AG20443 (cell line): ENCODE measurements around the gene OR8B12.
"Not testable (repeated sequence)": the region's sequence is repeated elsewhere in the genome, so short reads cannot be mapped to it uniquely, and the experiment has no call there.

ENCODE experiments used
- DNase-seq: peaks from one replicate; pipeline ENCODE4 v3.0.0; 2012; ENCODE audit warnings: low spot score, mixed read lengths

The OR8B12 gene

DNA sequence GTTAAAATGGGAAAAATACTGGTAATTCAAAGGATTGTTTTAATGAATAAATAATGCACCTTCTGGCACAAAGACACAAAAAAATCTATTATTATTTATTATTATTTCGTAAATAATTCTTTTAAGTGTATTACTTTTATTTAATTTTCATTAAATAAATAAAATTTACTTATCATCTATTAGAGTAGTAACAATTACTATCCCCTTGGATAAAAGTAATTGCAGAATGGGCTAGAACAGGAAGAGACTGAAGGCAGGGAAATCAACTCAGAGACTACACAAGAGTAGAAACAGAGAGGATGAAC is 23.0 kb downstream of the OR8B12 start:
- no peak for DNase-seq

DNA sequence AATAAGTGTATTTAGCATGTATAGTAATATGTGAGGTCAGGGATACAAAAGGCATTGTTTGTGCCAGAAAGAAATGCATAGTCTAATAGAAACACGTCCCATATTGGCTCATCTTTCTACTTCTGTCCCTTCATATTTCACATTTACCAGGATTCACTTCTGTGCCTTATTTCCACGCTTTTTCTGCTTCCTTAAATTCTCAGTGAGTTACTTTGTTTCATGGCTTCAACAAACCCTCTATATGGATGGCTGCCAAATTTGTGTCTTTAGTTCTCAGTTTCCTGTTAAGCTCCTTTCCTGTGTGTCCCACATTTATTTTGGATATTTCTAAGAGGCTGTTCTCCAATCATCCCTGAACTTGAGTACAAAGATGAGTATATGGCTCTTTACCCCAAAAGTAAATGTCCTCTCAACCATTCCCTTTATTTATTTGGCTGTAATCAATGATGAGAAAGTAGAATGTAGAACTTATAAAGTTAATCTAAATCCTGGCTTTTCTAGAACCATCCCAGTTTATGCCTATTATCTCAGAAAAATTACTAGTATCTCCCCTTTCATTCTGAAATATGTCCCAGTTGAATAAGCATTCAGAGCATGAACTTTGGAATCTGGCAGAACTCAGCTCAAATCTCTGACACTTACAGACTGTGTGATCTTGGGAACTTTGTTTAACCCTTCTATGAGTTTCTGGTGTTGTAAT is 23.5 kb downstream of the OR8B12 start:
- no peak for DNase-seq

DNA sequence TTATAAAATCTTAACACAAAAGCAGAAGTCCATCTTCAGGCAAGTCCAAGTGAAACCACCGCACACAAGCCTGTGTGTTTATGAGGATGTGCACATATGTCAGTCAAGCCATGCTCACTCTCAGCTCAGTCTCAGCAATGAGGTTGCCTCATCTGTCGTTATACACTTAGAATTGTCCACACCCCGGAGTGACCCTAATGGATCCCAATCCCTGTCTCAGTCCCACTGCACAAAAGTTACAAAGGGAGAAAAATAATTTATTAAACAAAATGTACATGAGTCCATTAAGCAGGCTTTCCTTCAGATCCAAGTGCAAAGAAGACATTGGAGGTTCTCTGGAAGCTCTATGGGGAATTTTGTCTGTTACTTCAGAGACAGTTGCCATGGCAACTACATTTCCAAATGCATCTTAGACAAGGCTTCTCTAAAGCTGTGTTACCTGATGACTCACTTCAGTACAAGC is 24.4 kb downstream of the OR8B12 start:
- no peak for DNase-seq

DNA sequence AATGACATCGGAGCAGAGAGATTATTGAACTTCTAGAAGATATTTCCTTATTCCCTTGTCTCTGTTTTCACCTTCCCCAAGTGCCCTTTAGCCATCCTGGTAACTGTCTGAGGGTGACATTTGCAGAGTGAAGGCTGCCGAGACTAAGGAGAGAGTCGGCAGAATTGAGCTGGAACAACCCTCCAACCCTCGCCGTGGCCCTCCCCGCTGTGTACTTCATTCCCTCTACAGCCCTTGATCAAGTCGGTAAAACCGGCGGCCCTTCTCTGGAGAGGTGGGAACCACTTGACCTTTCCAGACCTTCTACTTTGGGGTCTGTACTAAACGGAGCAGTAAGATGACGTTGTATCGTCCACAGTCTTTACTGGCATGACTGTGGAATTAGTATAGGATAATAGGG is 26.1 kb downstream of the OR8B12 start:
- no peak for DNase-seq

DNA sequence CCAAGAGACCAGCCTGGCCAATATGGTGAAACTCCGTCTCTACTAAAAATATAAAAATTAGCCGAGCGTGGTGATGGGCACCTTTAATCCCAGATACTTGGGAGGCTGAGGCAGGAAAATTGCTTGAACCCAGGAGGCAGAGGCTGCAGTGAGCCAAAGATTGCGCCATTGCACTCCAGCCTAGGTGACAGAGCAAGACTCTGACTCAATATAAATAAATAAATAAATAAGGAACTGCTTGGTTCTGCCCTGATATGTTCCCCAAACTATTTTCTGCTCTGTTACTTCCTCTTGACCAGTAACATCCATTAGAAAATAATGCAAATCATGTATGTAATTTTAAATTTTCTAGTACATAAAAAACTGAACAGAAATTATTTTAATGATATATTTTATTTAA is 28.8 kb downstream of the OR8B12 start:
- not testable (repeated sequence) for DNase-seq

DNA sequence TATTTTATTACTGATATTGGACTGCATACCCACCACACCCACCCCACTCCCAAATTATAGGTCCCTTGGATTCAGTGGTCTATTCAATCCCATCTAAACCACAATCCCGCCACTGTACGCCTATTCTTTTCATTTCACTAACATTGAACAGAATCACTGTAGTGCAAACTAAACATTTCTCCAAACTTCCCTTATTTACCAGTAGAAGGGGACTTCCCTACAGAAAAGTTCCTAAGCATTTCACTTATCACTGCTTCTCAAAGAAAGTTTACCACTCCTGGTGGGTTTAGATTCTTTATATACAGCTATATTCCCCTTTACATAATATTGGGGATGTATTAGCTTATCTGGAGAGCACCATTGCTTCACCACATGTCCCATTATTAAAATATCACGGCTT is 29.3 kb downstream of the OR8B12 start:
- no peak for DNase-seq

DNA sequence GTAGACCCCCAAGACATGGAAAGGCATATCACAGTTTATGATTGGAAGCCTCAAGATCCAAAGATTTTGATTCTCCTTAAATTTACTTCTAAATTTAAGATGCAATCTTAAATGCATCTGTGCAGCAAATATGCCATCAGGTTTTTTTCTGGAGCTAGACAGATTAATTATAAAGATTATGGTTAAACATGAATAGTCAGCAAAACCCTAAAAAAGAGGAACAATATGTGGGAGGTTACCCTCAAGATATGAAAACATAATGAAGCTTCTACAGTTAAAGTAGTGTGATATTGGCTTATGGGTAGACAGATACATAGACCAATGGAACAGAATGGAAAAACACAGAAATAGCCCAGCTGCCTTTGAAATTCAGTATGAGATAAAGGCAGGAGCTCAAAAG is 31.7 kb downstream of the OR8B12 start:
- no peak for DNase-seq

DNA sequence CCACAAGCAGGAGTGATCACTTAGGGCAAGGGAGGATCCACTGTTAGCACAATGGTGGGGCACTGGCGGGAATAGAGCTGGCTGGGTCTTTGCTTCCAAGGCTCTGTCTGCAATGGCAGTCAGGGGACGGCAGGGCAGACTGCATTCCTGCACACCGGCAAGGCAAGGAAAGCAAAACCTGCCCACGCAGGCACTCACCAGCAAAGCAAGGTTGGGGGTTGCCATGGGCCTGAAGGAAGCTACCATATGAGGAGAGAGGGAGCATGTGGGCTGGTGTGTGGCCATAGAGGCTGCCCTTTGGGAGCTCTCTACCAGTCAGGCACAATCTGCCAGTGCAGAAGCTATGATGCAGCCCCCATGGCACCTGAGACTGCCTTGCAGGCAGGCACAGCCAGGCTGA is 33.2 kb downstream of the OR8B12 start:
- no peak for DNase-seq

DNA sequence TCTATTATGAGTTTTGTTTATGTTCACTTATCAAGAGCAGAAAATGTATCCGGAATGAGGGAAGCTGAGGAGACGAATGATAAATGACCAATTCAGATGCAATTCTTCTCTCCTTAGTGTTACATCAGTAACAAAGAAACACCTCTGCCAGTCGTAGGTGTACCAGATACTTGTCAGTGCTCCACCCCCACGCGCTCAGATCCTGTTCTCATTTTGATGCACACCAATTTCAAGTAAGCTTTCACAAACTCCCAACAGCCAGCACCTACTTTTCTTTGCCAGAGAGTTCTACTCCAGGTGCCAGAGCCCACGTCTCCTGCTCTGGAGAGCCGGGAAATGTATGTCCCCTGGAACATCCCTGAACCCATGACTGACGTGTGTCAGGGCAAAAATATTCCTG is 43.7 kb downstream of the OR8B12 start:
- no peak for DNase-seq

DNA sequence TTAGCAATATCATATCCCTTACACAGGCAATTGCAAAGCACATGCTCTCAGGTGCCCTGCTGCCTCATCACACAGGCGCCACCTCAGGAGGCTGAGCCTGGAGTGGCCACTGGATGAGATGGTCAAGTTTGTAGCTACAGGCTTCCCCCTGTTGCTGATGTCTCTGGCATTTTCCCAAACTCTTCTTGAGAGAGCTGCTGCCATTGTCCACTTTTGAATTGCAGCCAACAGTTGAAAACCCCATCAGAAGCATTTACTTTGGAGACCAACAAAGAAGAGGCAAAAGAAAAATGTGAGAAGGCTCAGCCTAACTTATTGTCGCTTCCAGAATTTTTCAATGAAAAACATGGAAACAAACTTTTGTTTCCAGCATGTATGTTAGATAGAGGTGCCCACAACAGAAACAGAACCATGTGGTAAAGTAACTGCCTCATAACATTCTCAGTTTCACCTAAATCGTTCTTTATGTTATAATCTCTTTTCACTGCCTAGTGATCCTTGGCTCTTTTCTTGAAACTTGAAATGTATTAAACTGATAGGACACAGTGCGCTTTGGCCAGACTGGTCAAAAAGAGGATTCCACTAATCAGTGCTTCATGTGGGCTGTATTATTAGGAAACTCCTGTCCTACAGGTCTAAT is 50.3 kb downstream of the OR8B12 start:
- DNase-seq = no peak
